ENCODE results near the gene HLA-DMA. TPM values are rescaled to one million over a fixed set of nuclear protein-coding genes. Genes with fewer than 3 reads are reported as not detected.

The HLA-DMA gene
- total RNA-seq, 1 donor from 2014 or later: 5.4 TPM

GRCh38 chr6:32967151-32968091 lies 14.5 kb upstream of the HLA-DMA start:
- Mint-ChIP-seq H3K27ac (ENCODE audit: unreplicated experiment) (peak overlapping the region; percentile 100), H3K4me3 (ENCODE audit: unreplicated experiment) (peak overlapping the region; percentile 94), H3K27me3 (ENCODE audit: low read depth) (no peaks in the 10 kb centered on the region), H3K9me3 (ENCODE audit: low read depth) (no peaks in the 10 kb centered on the region), H3K36me3 (ENCODE audit: low read depth) (peaks cover 8% of the 10 kb centered on the region), H3K4me1 (ENCODE audit: low read depth) (peaks cover 26% of the 10 kb centered on the region)
- peak; percentile 81 for TF ChIP-seq CTCF (IDR thresholded peaks at IDR 0.05)
- DNase-seq (ENCODE audit: low spot score): no peak

DNA sequence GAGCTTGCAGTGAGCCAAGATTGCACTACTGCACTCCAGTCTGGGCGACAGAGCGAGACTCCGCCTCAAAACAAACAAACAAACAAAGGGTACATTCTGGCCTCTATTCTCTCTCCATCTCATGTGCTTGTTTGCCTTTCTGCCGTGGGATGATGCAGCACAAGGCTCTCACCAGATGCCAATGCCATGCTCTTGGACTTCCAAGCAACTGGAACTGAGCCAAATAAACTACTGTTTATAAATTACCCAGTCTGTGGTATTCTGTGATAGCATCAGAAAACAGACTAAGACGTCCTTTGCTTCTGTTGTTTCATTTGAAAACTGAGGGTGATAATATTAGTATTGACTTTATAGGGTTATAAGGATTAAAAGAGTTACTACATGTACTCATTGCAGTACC lies 11.9 kb upstream of the HLA-DMA start:
- DNase-seq (ENCODE audit: low spot score): no peak
- H3K4me3 Mint-ChIP-seq (ENCODE audit: unreplicated experiment): no peak overlapping the region
- no peaks in the 10 kb centered on the region for H3K36me3 Mint-ChIP-seq (ENCODE audit: low read depth)
- TF ChIP-seq CTCF (IDR thresholded peaks at IDR 0.05): no peak
- peaks cover 31% of the 10 kb centered on the region for H3K4me1 Mint-ChIP-seq (ENCODE audit: low read depth)
- no peaks in the 10 kb centered on the region for H3K27me3 Mint-ChIP-seq (ENCODE audit: low read depth)
- H3K9me3 Mint-ChIP-seq (ENCODE audit: low read depth): peaks cover 9% of the 10 kb centered on the region
- H3K27ac Mint-ChIP-seq (ENCODE audit: unreplicated experiment): no peak overlapping the region

GRCh38 chr6:32963866-32964265 lies 11.0 kb upstream of the HLA-DMA start:
- Mint-ChIP-seq H3K4me3 (ENCODE audit: unreplicated experiment) (no peak overlapping the region), H3K9me3 (ENCODE audit: low read depth) (peaks cover 9% of the 10 kb centered on the region), H3K36me3 (ENCODE audit: low read depth) (no peaks in the 10 kb centered on the region), H3K27ac (ENCODE audit: unreplicated experiment) (no peak overlapping the region), H3K27me3 (ENCODE audit: low read depth) (no peaks in the 10 kb centered on the region), H3K4me1 (ENCODE audit: low read depth) (peaks cover 31% of the 10 kb centered on the region)
- DNase-seq (ENCODE audit: low spot score): no peak
- TF ChIP-seq CTCF (IDR thresholded peaks at IDR 0.05): no peak

- Mint-ChIP-seq H3K4me1 (ENCODE audit: low read depth) (peaks cover 27% of the 10 kb centered on the region), H3K9me3 (ENCODE audit: low read depth) (peaks cover 9% of the 10 kb centered on the region), H3K27ac (ENCODE audit: unreplicated experiment) (no peak overlapping the region), H3K27me3 (ENCODE audit: low read depth) (no peaks in the 10 kb centered on the region), H3K4me3 (ENCODE audit: unreplicated experiment) (no peak overlapping the region), H3K36me3 (ENCODE audit: low read depth) (peaks cover 3% of the 10 kb centered on the region)
- TF ChIP-seq CTCF (IDR thresholded peaks at IDR 0.05): no peak
- DNase-seq (ENCODE audit: low spot score): no peak
These were observed 9.4 kb upstream of the HLA-DMA start for GRCh38 chr6:32962213-32962826.

DNA sequence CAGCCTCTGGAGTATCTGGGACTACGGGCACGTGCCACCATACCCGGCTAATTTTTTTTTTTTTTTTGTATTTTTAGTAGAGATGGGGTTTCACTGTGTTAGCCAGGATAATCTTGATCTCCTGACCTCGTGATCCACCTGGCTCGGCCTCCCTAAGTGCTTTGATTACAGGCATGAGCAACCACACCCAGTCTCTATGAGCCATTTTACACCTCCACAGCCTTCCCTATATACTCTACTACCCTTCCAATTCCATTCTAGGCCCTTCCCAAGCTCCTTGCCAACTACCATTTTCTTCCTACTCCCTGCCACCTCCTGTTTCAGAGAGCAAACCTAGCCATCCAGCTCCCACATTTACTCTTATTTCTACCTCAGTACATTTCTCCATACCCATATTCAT lies 7.7 kb upstream of the HLA-DMA start:
- Mint-ChIP-seq H3K9me3 (ENCODE audit: low read depth) (peaks cover 9% of the 10 kb centered on the region), H3K36me3 (ENCODE audit: low read depth) (peaks cover 3% of the 10 kb centered on the region), H3K4me1 (ENCODE audit: low read depth) (peaks cover 11% of the 10 kb centered on the region), H3K27ac (ENCODE audit: unreplicated experiment) (no peak overlapping the region), H3K27me3 (ENCODE audit: low read depth) (no peaks in the 10 kb centered on the region), H3K4me3 (ENCODE audit: unreplicated experiment) (no peak overlapping the region)
- no peak for TF ChIP-seq CTCF (IDR thresholded peaks at IDR 0.05)
- no peak for DNase-seq (ENCODE audit: low spot score)
